AG20443 (cell line): ENCODE results near the gene TBC1D20.
"Not testable (repeated sequence)": the region's sequence is repeated elsewhere in the genome, so short reads cannot be mapped to it uniquely, and the experiment has no call there.

Experiments
- DNase-seq: peaks from one replicate; pipeline ENCODE4 v3.0.0; 2012; ENCODE audit warnings: low spot score, mixed read lengths

TBC1D20 gene

DNA sequence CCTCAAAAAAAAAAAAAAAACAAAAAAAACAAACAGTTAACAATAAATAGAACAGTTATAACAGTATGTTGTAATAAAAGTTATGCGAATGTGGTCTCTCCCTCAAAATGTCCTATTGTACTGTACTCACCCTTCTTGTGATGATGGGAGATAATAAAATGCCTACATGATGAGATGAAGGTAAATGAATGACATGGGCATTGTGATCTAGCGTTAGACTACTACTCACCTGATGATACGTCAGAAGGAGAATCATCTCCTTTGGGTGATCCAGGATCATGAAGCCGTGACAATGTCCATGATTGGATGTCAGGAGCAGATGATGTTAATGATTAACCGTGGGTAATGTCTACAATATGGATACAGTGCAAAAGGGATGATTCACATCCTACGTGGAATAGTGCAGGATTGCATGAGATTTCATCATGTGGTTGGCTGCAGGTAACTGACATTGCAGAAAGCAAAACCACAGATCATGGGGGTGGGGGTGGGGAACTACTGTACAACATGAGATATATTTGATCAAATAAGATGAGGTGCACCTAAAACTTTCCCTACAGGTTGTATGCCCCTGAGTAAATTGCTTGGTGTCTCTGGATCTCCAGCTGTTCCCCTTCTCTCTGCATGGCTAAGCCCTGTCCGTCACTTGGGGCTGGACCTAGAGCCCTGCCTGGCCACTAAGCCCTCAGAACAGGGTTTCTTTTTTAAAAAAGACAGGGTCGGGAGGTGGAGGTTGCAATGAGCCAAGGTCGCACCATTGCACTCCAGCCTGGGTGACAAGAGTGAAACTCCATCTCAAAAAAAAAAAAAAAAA is 60.4 kb downstream of the TBC1D20 start:
- no peak for DNase-seq

GRCh38 chr20:400454-401275 is 61.7 kb downstream of the TBC1D20 start:
- DNase-seq: no peak

- DNase-seq: no peak
Measured at GRCh38 chr20:400128-400453, 62.2 kb downstream of the TBC1D20 start.

- no peak for DNase-seq
Measured at GRCh38 chr20:399182-399707, 63.1 kb downstream of the TBC1D20 start.

DNA sequence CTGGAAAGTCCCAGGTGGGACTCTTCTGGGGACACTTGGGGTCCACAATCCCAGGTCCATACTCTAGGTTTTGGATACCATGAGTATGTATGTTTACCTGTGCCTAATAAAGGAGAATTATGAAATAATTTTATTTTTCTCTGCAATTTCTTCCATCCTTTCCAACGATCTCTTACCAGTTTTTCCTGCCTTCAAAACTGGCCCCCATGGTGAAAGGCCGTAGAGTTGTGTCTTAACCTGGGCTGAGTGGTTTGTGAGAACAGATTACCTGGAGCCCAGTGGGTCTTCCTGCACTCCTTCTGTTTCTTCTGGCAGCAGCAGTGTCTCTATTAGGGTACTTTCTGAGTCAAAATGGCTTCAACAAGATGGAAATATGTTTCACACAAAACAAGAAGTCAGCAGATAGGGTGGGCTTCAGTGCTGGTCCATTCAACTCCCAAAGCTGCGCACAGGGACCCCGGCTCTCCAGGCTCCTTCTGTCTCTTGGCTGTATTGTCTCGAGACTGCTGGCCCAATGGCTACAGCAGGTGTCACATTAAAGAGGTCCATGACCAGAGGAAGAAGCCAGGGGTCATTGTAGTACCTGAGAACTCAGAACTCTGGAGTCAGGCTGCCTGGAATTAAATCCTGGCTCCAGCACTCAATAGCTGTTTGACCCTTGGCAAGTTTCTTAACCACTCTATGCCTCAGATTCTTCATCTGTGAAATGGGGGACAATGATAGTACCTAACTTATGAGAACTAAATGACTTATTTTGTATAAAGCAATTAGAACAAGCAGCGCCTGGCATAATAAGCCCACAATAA is 64.7 kb downstream of the TBC1D20 start:
- no peak for DNase-seq

- DNase-seq: no peak
Measured at GRCh38 chr20:396619-397431, 65.5 kb downstream of the TBC1D20 start.

GRCh38 chr20:396252-396618 is 66.1 kb downstream of the TBC1D20 start:
- DNase-seq: no peak

GRCh38 chr20:393296-393695 is 69.0 kb downstream of the TBC1D20 start:
- DNase-seq: not testable (repeated sequence)

DNA sequence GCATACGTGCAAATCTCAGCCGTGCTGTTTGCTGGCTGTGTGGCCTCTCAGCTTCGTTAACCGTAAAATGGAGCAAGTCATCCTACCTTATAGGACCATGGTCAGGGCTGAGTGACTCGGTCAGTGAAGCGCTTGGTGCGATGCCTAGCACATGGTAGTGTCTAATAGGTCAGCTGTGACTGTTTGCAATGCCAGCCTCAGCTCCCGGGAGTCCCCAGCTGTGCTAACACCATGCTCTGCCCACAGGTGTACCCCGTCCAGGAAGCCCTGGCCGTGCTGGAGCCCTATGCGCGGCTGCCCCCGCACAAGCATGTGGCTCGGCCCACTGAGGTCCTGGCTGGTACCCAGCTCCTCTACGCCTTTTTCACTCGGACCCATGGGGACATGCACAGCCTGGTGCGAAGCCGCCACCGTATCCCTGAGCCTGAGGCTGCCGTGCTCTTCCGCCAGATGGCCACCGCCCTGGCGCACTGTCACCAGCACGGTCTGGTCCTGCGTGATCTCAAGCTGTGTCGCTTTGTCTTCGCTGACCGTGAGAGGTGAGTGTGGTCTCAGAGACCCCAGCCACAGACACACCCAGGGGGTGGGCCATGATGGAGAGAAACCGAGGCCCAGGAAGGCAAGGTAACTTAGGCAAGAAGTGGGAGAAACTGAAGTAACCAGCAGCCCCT is 71.2 kb downstream of the TBC1D20 start:
- no peak for DNase-seq

GRCh38 chr20:389220-389619 is 73.1 kb downstream of the TBC1D20 start:
- no peak for DNase-seq

- no peak for DNase-seq
Measured at GRCh38 chr20:388034-388994, 74.0 kb downstream of the TBC1D20 start.

GRCh38 chr20:387520-387919 is 74.8 kb downstream of the TBC1D20 start:
- DNase-seq: no peak

- not testable (repeated sequence) for DNase-seq
Measured at GRCh38 chr20:386634-387033, 75.7 kb downstream of the TBC1D20 start.
